Endothelial cell of umbilical vein (primary cell): Measurements from ENCODE around the gene ALDH3B2. TPM values are rescaled to one million over a fixed set of nuclear protein-coding genes. Genes with fewer than 3 reads are reported as not detected.

Source experiments
- BruUV-seq: library from RNA; stranded (reverse); fragments of 400-500 nt; replicated peaks from 2 replicates; lab custom pipeline; 2021; lab: Mats Ljungman, UMichigan
- CTCF ChIA-PET: fragments of 300-600, 350-600 bp; sonication (Branson Sonifier 250); formaldehyde crosslinking; loops from one replicate; lab custom pipeline; 2021; ENCODE audit warnings: antibody characterized with exemption, inconsistent platforms; lab: Charles Lee
- POLR2A ChIA-PET: fragments of 300-600, 350-600 bp; sonication (Branson Sonifier 250); formaldehyde crosslinking; loops from one replicate; lab custom pipeline; 2021; ENCODE audit warnings: antibody characterized with exemption, inconsistent platforms; lab: Charles Lee
- DNase-seq: peaks from one replicate; pipeline ENCODE4 v3.0.0-alpha.2; 2011; ENCODE audit warnings: low read depth, low spot score
- FAIRE-seq: peaks from 2 replicates; lab custom pipeline; 2011; peaks lifted over from hg19 to GRCh38; lab: Jason Lieb, UNC
- H2AFZ ChIP-seq: 2 replicates; pipeline ENCODE4 v1.6.0; 2012; ENCODE audit warnings: low read depth, low read length, control low read depth, inconsistent platforms
- H3K27ac ChIP-seq: 2 replicates; pipeline ENCODE4 v1.5.1; 2011; ENCODE audit warnings: low read depth, mild to moderate bottlenecking, control low read depth, low read length, moderate library complexity; ENCODE audit not compliant: insufficient read depth
- H3K27me3 ChIP-seq, 2 experiments: 2 replicates each; pipeline versions ENCODE4 v1.6.0 to v1.6.1; 2011; ENCODE audit warnings: low read length in 2 of 2, mixed read lengths in 1 of 2; ENCODE audit not compliant: control insufficient read depth in 2 of 2, insufficient read depth in 2 of 2
- H3K36me3 ChIP-seq, 2 experiments: 2 replicates in 1 of 2; 3 replicates in 1 of 2; pipeline ENCODE4 v1.5.1; 2011; ENCODE audit warnings: low read length in 2 of 2, mild to moderate bottlenecking in 1 of 2, moderate library complexity in 1 of 2; ENCODE audit not compliant: control insufficient read depth in 2 of 2, insufficient read depth in 2 of 2; ENCODE audit errors: extremely low read depth in 1 of 2
- H3K4me1 ChIP-seq: 3 replicates; pipeline ENCODE4 v1.5.1; 2011; ENCODE audit warnings: mild to moderate bottlenecking, low read length; ENCODE audit not compliant: control insufficient read depth, insufficient read depth; ENCODE audit errors: extremely low read depth
- H3K4me2 ChIP-seq: 2 replicates; pipeline ENCODE4 v1.6.1; 2011; ENCODE audit warnings: low read length, control low read depth, mixed read lengths; ENCODE audit not compliant: insufficient read depth
- H3K4me3 ChIP-seq, 3 experiments: fragments of 200-600 bp in 1 of 3; sonication (generic), shearing (Covaris generic) in 1 of 3; replicated peaks in 1 of 3; 2 replicates each; pipeline ENCODE4 v1.5.1; 2011 to 2016; ENCODE audit warnings: control low read depth in 3 of 3, low read length in 3 of 3, mild to moderate bottlenecking in 2 of 3, inconsistent platforms in 1 of 3, low read depth in 1 of 3, moderate library complexity in 1 of 3; ENCODE audit not compliant: insufficient read depth in 1 of 3
- H3K79me2 ChIP-seq: 2 replicates; pipeline ENCODE4 v1.6.0; 2012; ENCODE audit warnings: low read length, inconsistent platforms; ENCODE audit not compliant: control insufficient read depth, insufficient read depth
- H3K9ac ChIP-seq: replicated peaks from 2 replicates; pipeline ENCODE3; 2011; ENCODE audit warnings: low read length, control low read depth; ENCODE audit not compliant: insufficient read depth; ENCODE audit errors: extremely low read depth
- H3K9me1 ChIP-seq: replicated peaks from 3 replicates; pipeline ENCODE4 v1.6.0; 2011; ENCODE audit warnings: mild to moderate bottlenecking, low read length; ENCODE audit not compliant: control insufficient read depth, insufficient read depth; ENCODE audit errors: extremely low read depth
- H3K9me3 ChIP-seq: replicated peaks from 2 replicates; pipeline ENCODE4 v1.5.1; 2012; ENCODE audit warnings: low read length, inconsistent platforms; ENCODE audit not compliant: control insufficient read depth, insufficient read depth
- H4K20me1 ChIP-seq: replicated peaks from 2 replicates; pipeline ENCODE3; 2011; ENCODE audit warnings: mild to moderate bottlenecking, low read length; ENCODE audit not compliant: control insufficient read depth, insufficient read depth; ENCODE audit errors: extremely low read depth
- CTCF ChIP-seq, 2 donors: IDR thresholded peaks; 1 replicate in 1 of 2; 2 replicates in 1 of 2; pipeline ENCODE4 v1.5.1; 2011; ENCODE audit warnings: low read length in 2 of 2, mild to moderate bottlenecking in 2 of 2, moderate library complexity in 2 of 2, control low read depth in 1 of 2, inconsistent platforms in 1 of 2, low read depth in 1 of 2; ENCODE audit not compliant: insufficient read depth in 1 of 2; ENCODE audit errors: extremely low read depth in 1 of 2
- EZH2 ChIP-seq: IDR thresholded peaks from 2 replicates; pipeline ENCODE4 v1.6.1; 2012; ENCODE audit warnings: borderline replicate concordance, low read depth, mild to moderate bottlenecking, moderate library complexity, low read length, inconsistent platforms; ENCODE audit not compliant: severe bottlenecking
- FOS ChIP-seq: IDR thresholded peaks from 2 replicates; pipeline ENCODE4 v1.6.1; 2011; ENCODE audit warnings: mild to moderate bottlenecking, low read length, moderate library complexity, borderline replicate concordance; ENCODE audit not compliant: insufficient read depth
- GATA2 ChIP-seq: IDR thresholded peaks from 2 replicates; pipeline ENCODE4 v1.7.0; 2011; ENCODE audit warnings: low read depth, mild to moderate bottlenecking, moderate library complexity, mixed read lengths, low read length; ENCODE audit not compliant: insufficient read length, insufficient read depth
- JUN ChIP-seq: IDR thresholded peaks from 2 replicates; pipeline ENCODE4 v1.6.1; 2011; ENCODE audit warnings: borderline replicate concordance, low read depth; ENCODE audit not compliant: insufficient read length, insufficient read depth
- MAX ChIP-seq: IDR thresholded peaks from 2 replicates; pipeline ENCODE4 v1.6.1; 2011; ENCODE audit not compliant: insufficient read depth, insufficient read length
- MYC ChIP-seq: IDR thresholded peaks from one replicate; pipeline ENCODE4 v1.6.1; 2011; ENCODE audit warnings: mild to moderate bottlenecking, low read depth, low read length
- POLR2A ChIP-seq: IDR thresholded peaks from 2 replicates; pipeline ENCODE4 v1.6.1; 2012; ENCODE audit warnings: low read depth, mild to moderate bottlenecking, control low read depth, low read length
- POLR2AphosphoS5 ChIP-seq: IDR thresholded peaks from 2 replicates; pipeline ENCODE4 v1.6.1; 2012; ENCODE audit warnings: low read depth, mild to moderate bottlenecking, control low read depth, low read length, moderate library complexity; ENCODE audit not compliant: insufficient read depth
- dilution Hi-C: fragments of 300-500 bp; cut with MboI; formaldehyde crosslinking; loops from one replicate; pipeline ENCODE4 v1.15.0; 2019; ENCODE audit warnings: low sequenced_read_pairs; ENCODE audit not compliant: extremely low pct_ligation_motif_present
- intact Hi-C: fragments of 100-400 bp; cut with micrococcal nuclease; formaldehyde crosslinking; loops from one replicate; pipeline ENCODE4 v1.10.0; 2022
- polyA plus RNA-seq, 4 experiments: library from polyadenylated mRNA; depleted of rRNA in 3 of 4; stranded (reverse) in 3 of 4; unstranded in 1 of 4; fragments of >200 nt; gene quantifications; 2 replicates each; pipeline versions ENCODE4 v1.2.1 to v1.2.3, GENCODE V29; 2011 to 2012; ENCODE audit warnings: missing spikeins in 1 of 4
- total RNA-seq: library from RNA; stranded (reverse); gene quantifications from 2 replicates; pipeline ENCODE4 v1.2.3, GENCODE V29; 2021

ALDH3B2 gene
- total and polyA plus RNA-seq, 2 donors (not counting 3 experiments of a cell fraction or from before 2014, with no cell fraction given): not detected

GRCh38 chr11:67673358-67673757 is 1.1 kb downstream of the ALDH3B2 start:
- Histone ChIP-seq H3K79me2 (no peaks in the 10 kb centered on the region), H3K9ac (no peak overlapping the region), H3K9me1 (no peaks in the 10 kb centered on the region), H3K4me3 (no peak overlapping the region), H3K9me3 (no peaks in the 10 kb centered on the region), H3K4me2 (no peak overlapping the region), H3K27me3 (peaks cover 0 to 3% of the 10 kb centered on the region in 2 experiments), H3K4me1 (no peaks in the 10 kb centered on the region), H4K20me1 (no peaks in the 10 kb centered on the region), H2AFZ (no peak overlapping the region), H3K36me3 (no peaks in the 10 kb centered on the region), H3K27ac (no peak overlapping the region)
- FAIRE-seq (no peak), DNase-seq (no peak)
- CTCF ChIA-PET: interaction anchor here (1.9 to 2.1 kb wide), 2 partner anchors 14 to 18 kb away, joined by 4 to 9 read pairs; no protein-coding TSS in a partner anchor
- POLR2A ChIA-PET: no interaction called here
- no peak for TF ChIP-seq MYC
- no peak for TF ChIP-seq MAX
- no peak for TF ChIP-seq GATA2
- TF ChIP-seq CTCF (IDR thresholded peaks at IDR 0.05; ENCODE audit: extremely low read depth in 1 of 2, insufficient read depth in 1 of 2, low read depth in 1 of 2, low read length in 2 of 2): no peak
- no peak for TF ChIP-seq EZH2
- no peak for TF ChIP-seq POLR2A
- TF ChIP-seq FOS: no peak
- TF ChIP-seq POLR2AphosphoS5: no peak
- TF ChIP-seq JUN: no peak
- no TSS peak for BruUV-seq
- intact Hi-C loops: no loop called here
- dilution Hi-C loops: no loop called here
